ENCODE measurements around the gene MEGF11. TPM values are rescaled to one million over a fixed set of nuclear protein-coding genes. Genes with fewer than 3 reads are reported as not detected.

Gene MEGF11
- total RNA-seq, 1 donor from 2014 or later: 0.06 TPM

DNA sequence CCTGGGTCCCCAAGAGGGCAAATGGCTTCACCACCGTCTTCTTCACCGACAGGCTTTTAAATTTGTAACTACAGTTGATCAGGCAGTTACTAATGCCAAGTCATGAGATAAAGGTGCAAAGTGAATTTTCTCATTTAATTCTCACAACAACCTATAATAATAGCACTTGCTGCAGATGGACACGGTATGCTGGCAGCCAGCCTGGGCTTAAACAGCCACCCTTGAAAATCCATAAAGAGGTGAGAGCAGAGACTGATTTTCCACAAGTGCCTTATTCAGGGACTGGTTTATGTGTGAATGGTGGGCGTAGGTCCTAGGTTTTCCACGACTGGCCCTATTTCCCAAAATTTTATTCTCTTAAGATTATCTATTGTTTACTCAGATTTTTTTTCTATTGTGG, 266.4 kb downstream of the MEGF11 start:
- H2AFZ ChIP-seq (replicated peaks): no peak overlapping the region
- no peaks in the 10 kb centered on the region for H3K79me2 ChIP-seq (ENCODE audit: low read depth)
- no peaks in the 10 kb centered on the region for H3K36me3 ChIP-seq
- no peak overlapping the region for H3K4me2 ChIP-seq
- no peaks in the 10 kb centered on the region for H4K20me1 ChIP-seq (ENCODE audit: low read depth)
- Mint-ChIP-seq H3K4me3 (no peak overlapping the region), H3K36me3 (no peaks in the 10 kb centered on the region), H3K27me3 (ENCODE audit: insufficient read depth, low read depth) (peaks cover 25% of the 10 kb centered on the region), H3K9me3 (no peaks in the 10 kb centered on the region), H3K4me1 (peaks cover 10% of the 10 kb centered on the region), H3K27ac (no peak overlapping the region)
- DNase-seq (ENCODE audit: low spot score): no peak
- H3K27ac ChIP-seq: no peak overlapping the region
- peaks cover 7% of the 10 kb centered on the region for H3K4me1 ChIP-seq
- no peaks in the 10 kb centered on the region for H3K9me3 ChIP-seq (ENCODE audit: low read depth)
- H3F3A ChIP-seq (ENCODE audit: low read depth): peaks cover 10% of the 10 kb centered on the region
- TF ChIP-seq EZH2phosphoT487 (IDR thresholded peaks at IDR 0.05) (no peak), EZH2 (IDR thresholded peaks at IDR 0.05) (no peak)
- TF ChIP-seq, protein P1, sequence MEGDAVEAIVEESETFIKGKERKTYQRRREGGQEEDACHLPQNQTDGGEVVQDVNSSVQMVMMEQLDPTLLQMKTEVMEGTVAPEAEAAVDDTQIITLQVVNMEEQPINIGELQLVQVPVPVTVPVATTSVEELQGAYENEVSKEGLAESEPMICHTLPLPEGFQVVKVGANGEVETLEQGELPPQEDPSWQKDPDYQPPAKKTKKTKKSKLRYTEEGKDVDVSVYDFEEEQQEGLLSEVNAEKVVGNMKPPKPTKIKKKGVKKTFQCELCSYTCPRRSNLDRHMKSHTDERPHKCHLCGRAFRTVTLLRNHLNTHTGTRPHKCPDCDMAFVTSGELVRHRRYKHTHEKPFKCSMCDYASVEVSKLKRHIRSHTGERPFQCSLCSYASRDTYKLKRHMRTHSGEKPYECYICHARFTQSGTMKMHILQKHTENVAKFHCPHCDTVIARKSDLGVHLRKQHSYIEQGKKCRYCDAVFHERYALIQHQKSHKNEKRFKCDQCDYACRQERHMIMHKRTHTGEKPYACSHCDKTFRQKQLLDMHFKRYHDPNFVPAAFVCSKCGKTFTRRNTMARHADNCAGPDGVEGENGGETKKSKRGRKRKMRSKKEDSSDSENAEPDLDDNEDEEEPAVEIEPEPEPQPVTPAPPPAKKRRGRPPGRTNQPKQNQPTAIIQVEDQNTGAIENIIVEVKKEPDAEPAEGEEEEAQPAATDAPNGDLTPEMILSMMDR (IDR thresholded peaks at IDR 0.05): no peak
- H3K27me3 ChIP-seq: peaks cover 13% of the 10 kb centered on the region
- no peak overlapping the region for H3K9ac ChIP-seq
- no peak overlapping the region for H3K4me3 ChIP-seq

DNA sequence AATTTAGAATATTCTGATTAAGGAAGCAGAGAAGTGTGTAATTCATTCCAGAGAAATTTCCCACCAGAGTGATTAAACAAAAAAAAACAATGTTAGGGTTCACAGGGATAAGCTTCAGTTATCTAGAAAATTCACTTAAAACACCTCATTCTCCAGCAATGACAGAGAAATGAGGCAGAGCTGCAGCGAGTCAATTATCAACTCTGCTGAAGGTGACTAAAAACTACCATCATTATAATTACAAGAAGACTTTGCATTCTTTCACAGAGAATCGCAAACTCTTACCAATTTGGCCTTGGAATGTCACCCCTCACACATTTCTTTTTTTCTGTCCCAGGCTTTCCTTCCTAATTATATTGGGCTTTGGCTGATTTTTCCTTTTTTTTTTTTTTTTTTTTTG, 267.1 kb downstream of the MEGF11 start:
- no peak overlapping the region for H3K4me3 ChIP-seq
- Mint-ChIP-seq H3K36me3 (no peaks in the 10 kb centered on the region), H3K4me1 (peaks cover 14% of the 10 kb centered on the region), H3K27ac (no peak overlapping the region), H3K27me3 (ENCODE audit: insufficient read depth, low read depth) (peaks cover 29% of the 10 kb centered on the region), H3K4me3 (no peak overlapping the region), H3K9me3 (no peaks in the 10 kb centered on the region)
- no peak overlapping the region for H3K9ac ChIP-seq
- H3K27ac ChIP-seq: no peak overlapping the region
- no peaks in the 10 kb centered on the region for H4K20me1 ChIP-seq (ENCODE audit: low read depth)
- no peaks in the 10 kb centered on the region for H3K36me3 ChIP-seq
- H3K79me2 ChIP-seq (ENCODE audit: low read depth): no peaks in the 10 kb centered on the region
- H3K27me3 ChIP-seq: peaks cover 13% of the 10 kb centered on the region
- no peak overlapping the region for H2AFZ ChIP-seq (replicated peaks)
- H3F3A ChIP-seq (ENCODE audit: low read depth): peaks cover 11% of the 10 kb centered on the region
- DNase-seq (ENCODE audit: low spot score): no peak
- no peaks in the 10 kb centered on the region for H3K9me3 ChIP-seq (ENCODE audit: low read depth)
- H3K4me1 ChIP-seq: peaks cover 7% of the 10 kb centered on the region
- no peak overlapping the region for H3K4me2 ChIP-seq
- TF ChIP-seq EZH2 (IDR thresholded peaks at IDR 0.05) (no peak), EZH2phosphoT487 (IDR thresholded peaks at IDR 0.05) (no peak)
- TF ChIP-seq, protein P1 (IDR thresholded peaks at IDR 0.05): no peak

GRCh38 chr15:65985387-65985786, 268.2 kb downstream of the MEGF11 start:
- no peaks in the 10 kb centered on the region for H4K20me1 ChIP-seq (ENCODE audit: low read depth)
- peaks cover 7% of the 10 kb centered on the region for H3K4me1 ChIP-seq
- H3K27me3 ChIP-seq: peaks cover 13% of the 10 kb centered on the region
- no peak for TF ChIP-seq EZH2 (IDR thresholded peaks at IDR 0.05)
- TF ChIP-seq, protein P1 (IDR thresholded peaks at IDR 0.05): no peak
- no peak for TF ChIP-seq EZH2phosphoT487 (IDR thresholded peaks at IDR 0.05)
- Mint-ChIP-seq H3K4me3 (no peak overlapping the region), H3K4me1 (peaks cover 20% of the 10 kb centered on the region), H3K27me3 (ENCODE audit: insufficient read depth, low read depth) (peaks cover 36% of the 10 kb centered on the region), H3K36me3 (no peaks in the 10 kb centered on the region), H3K9me3 (no peaks in the 10 kb centered on the region), H3K27ac (no peak overlapping the region)
- no peak overlapping the region for H3K4me3 ChIP-seq
- DNase-seq (ENCODE audit: low spot score): no peak
- H3K4me2 ChIP-seq: no peak overlapping the region
- no peaks in the 10 kb centered on the region for H3K9me3 ChIP-seq (ENCODE audit: low read depth)
- no peaks in the 10 kb centered on the region for H3K79me2 ChIP-seq (ENCODE audit: low read depth)
- peaks cover 11% of the 10 kb centered on the region for H3F3A ChIP-seq (ENCODE audit: low read depth)
- no peak overlapping the region for H3K27ac ChIP-seq
- H3K36me3 ChIP-seq: no peaks in the 10 kb centered on the region
- H2AFZ ChIP-seq (replicated peaks): no peak overlapping the region
- no peak overlapping the region for H3K9ac ChIP-seq

Data from neural progenitor cell (in vitro differentiated cells).